COLO668 (cell line): ENCODE measurements around the gene CAMSAP2.
A peak's percentile ranks its signal among the peaks of the same experiment; 100 is the strongest.

Experiments used
- DNase-seq: peaks from one replicate; lab custom pipeline; 2025; ENCODE audit not compliant: unreplicated experiment; lab: John Stamatoyannopoulos, UW

Gene CAMSAP2

DNA sequence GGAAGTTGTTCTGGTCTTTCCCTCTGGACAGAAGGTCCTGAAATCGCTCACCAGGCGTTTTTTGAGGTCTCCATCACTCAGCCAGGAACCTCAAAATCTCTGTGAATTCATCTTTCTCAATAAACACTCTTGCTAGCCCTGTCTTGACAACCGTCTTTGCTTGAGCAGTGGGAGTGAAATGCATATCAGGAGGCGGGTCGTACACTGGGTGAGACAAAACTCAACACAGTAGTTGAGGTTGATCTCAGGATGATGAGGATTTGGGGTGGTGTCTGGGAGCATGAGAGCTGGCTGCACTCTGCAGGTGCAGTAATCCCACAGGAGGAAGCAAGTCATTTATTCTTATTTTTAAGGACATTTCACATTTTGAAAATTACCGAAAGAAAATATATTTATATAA lies 136.0 kb downstream of the CAMSAP2 start:
- no peak for DNase-seq

DNA sequence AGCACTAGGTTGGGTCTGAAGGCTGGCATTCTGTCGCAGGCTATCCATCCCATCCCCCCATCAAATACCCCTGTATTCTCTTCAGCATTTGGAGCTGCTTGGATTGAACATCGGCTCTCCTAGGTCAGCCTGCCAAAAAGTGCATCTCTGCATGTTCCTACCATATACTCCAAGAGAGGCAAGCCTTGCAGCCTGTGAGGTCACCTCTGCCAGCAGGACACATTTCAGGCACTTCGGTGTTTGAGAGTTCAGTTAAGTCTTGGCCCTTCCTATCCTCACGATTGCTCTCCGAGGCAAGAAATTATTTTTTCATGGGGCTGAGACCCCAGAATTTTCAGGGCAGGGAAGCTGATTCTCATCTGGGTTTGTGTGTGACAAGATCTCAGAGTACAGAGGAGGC lies 136.7 kb downstream of the CAMSAP2 start:
- no peak for DNase-seq

DNA sequence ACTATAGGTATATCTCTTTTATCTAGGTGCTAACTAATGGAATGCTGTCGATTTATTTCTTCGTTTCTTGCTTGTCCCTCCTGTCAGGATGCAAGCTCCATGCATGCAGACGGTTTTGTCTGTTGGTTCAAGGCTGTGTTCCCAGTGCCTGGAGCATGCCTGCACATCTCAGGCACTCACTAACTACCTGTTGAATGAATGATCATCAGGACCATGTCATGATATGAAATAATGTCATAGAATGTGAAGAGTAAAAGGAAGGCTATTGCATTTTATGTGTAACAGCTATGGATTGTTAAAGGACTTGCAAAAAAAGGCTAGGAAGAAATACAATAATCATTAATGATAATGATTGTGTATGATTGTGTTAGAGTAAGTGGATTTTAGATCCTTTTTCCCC lies 138.3 kb downstream of the CAMSAP2 start:
- DNase-seq: no peak

DNA sequence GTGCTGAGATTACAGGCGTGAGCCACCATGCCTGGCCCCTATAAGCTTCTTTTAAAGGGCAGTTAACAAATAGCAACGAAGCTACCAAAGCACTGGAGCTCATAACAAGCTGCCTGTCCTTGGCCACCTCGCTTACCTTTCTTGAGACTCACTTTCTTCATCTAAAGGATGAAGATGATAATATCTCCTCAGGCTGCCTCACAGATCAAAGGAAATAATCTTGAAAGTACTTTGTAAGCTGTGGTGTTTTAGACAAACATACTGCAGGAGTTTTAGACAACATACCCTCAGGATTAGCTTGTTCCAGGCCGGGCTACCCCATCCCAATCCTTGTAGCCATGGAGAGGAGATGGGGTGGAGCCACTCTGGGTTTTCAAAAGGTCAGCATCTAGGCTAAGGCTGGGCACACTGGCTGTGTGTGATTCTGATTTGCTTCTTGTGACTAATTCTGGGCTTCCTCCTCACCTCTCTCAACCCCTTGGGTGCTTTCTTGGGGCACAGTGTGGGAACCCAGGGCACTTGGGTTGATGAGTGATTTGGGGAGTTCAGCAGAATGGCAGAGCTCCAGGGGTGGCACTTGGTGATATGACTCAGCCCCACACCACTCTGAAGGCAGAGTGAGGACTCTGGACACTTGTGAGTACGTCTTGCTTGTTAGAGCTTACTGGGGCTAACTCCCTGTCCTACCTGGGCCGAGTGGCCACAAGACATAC lies 139.3 kb downstream of the CAMSAP2 start:
- DNase-seq: no peak

DNA sequence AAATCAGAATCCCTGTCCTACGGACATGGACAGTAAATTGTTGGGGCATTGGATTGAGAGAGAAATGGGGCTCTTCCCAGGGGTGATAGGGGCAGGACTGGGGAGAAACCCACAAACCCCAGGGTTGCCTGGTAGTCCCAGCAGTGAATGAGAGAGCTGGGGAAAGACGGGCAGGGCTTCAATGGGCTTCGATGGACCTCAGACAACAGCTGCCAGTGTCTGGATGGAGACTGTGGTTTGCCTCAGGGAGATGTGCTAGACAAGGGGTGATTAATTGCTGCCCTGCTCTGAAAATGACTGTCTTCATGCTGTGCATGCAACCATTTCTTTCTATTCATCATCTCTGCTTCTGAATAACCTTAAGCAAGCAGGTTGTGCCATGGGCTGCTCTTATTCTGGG lies 141.5 kb downstream of the CAMSAP2 start:
- no peak for DNase-seq

DNA sequence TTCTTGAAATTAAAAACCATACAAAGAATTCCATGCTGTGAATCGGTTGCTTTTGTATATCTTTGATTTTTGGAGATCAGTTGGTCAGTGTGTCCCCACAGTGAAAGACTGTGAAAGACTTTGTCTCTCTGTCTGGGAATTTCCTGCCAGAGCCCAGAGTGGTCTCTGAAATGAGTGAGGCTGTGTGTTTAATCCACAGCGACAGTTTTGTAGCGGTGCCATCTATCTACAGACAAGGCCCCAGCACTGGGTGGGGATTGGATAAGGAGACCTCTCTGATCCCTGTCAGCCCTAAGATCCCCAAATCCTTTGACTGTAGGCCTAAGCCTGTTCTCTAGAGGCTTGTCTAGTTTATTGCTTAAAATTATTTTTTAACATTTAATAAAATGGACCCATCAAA lies 144.4 kb downstream of the CAMSAP2 start:
- DNase-seq: no peak

DNA sequence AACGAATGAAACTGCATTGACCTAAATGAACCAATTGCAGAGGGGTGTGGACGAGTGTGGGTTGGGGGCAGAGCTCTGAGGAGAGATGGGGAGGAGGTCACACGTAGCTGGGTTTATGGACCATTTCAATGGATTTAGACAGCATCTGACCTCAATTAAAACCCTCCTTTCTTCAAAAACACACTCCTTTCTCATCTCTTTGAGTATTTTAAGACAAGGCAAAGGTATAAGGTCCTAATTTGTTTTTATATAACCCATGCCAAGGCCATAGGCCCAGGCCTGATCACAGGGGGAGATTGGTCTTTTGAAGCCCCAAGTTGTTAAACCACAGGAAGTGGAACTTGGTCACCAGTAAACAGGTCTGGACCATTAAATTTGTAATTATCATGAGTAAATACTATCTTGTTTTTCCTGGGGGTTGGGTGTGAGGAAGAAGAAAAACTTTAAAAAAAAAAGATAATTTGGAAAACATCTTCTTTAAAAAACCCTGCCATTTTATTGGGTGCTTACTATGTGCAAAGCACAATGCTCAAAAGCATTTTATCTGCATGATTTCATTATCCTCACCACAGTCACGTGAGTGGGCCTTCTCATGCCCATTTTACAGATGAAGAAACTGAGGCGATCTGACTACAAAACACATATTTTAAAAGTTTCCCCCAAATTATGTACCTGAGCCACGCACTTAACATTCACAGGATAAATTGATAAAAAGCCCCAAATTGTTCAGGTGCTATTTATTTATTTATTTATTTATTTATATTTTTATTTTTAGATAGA lies 147.1 kb downstream of the CAMSAP2 start:
- DNase-seq: no peak

DNA sequence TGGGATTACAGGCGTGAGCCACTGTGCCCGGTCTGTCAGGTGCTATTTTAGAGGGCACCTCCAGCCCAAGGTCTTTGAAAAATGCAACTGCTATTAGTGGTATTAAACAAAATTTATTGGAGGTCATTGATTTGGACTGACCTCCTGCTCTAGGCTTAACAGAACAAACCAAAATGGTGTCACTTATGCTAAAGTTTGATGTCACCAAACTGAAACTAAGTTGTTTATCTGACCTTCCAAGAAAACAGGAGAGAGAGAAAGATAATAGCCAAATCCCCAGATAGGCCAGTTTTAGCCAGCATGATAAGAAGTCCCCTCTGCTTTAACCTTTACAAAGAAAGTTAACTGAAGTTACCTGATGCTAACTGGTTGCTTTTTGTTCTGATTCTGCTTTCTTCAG lies 147.9 kb downstream of the CAMSAP2 start:
- no peak for DNase-seq

DNA sequence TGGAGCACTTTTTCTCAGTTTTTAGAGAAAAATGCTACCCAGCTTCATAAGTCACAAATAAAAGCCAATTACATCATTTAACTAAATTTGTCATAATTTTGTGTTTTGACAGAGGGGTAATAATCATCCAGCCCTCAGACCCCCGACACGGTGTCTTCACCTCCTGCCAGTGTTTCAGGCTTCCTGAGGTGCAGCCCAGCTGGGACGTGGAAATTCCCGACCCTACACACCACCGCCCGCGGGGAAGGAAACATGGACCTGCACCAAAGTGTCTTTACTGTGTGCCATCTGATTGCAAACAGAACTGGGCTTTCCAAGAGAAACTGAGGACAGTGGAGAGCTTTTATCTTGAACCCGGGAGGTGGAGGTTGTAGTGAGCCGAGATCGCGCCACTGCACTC lies 148.3 kb downstream of the CAMSAP2 start:
- no peak for DNase-seq

DNA sequence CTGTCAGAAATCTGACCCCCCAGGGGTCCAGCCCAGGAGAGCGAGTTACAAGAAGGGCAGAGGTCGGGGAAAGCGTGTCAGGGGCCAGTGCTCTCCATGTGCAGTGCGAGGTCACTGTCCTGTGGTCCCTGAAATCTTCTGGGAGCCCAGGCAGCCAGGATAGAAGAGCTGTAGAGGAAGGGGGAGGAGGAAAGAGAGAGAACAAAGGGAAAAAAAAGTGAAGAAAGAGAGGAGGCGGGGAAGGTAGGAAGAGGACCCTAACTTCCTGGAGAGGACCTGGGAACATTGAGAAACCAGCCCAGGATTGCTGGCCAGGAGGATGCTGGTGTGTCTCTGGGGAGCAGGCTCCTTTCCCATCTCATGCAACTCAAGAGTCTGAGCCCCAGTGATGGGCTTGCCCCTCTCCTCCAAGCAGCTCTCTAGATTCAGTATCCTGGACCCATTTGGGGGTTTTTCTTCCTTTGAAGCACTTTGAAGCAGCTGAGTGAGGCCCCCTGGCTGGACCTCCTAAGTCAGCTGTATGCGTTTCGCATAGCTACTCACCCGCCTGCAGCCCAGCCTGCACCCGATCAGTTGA lies 149.2 kb downstream of the CAMSAP2 start:
- no peak for DNase-seq

DNA sequence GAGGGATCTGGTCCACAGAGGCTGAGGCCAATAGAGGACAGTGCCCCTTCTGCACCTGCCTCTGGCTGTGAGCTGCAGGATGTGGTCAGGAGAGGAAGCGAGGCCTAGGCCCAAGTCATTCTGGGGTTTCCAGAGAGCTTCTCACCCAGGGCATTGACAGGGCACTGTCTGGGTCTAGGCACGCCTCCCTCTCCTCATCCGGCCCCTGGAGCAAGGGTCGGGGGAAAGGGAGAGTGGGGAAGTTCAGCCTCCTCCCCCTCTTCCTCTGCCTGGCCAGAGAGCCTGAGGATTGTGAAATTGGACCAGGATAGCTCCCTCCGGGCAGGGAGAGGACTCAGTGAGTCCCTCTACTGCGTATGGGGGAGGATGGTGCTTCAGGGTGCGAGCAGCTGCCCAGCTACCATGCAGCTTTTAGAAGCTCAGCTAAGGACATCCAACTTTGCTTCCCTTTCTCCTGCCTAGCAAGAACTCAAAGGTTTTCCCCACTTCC lies 149.7 kb downstream of the CAMSAP2 start:
- DNase-seq: no peak

DNA sequence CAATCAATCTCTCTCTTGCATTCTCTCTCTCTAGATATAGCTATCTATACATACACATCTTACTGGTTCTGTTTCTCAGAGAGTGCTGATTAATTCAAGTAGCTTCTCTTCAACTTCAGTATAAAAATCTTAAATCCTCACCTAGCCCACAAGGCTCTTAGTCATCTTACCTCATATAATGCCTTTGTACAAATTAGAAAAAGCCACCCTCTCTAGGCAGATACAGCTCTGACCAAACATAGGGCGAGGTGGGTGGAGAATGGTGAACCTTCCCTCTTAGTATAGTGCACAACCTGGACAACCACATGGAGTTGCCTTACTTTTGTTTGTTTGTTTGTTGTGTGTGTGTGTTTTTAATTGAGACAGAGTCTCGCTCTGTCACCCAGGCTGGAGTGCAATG lies 150.9 kb downstream of the CAMSAP2 start:
- DNase-seq: no peak

DNA sequence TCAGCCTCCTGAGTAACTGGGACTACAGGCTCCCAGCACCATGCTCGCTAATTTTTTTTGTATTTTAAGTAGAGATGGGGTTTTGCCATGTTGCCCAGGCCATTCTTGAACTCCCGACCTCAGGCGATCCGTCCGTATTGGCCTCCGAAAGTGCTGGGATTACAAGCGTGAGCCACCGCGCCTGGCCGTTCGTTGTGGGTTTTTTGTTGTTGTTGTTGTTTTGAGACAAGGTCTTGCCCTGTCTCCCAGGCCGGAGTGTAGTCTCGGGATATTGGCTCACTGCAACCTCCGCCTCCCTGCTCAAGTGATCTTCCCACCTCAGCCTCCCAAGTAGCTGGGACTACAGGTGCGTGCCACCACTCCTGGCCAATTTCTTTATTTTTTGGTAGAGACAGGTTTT lies 151.3 kb downstream of the CAMSAP2 start:
- no peak for DNase-seq

DNA sequence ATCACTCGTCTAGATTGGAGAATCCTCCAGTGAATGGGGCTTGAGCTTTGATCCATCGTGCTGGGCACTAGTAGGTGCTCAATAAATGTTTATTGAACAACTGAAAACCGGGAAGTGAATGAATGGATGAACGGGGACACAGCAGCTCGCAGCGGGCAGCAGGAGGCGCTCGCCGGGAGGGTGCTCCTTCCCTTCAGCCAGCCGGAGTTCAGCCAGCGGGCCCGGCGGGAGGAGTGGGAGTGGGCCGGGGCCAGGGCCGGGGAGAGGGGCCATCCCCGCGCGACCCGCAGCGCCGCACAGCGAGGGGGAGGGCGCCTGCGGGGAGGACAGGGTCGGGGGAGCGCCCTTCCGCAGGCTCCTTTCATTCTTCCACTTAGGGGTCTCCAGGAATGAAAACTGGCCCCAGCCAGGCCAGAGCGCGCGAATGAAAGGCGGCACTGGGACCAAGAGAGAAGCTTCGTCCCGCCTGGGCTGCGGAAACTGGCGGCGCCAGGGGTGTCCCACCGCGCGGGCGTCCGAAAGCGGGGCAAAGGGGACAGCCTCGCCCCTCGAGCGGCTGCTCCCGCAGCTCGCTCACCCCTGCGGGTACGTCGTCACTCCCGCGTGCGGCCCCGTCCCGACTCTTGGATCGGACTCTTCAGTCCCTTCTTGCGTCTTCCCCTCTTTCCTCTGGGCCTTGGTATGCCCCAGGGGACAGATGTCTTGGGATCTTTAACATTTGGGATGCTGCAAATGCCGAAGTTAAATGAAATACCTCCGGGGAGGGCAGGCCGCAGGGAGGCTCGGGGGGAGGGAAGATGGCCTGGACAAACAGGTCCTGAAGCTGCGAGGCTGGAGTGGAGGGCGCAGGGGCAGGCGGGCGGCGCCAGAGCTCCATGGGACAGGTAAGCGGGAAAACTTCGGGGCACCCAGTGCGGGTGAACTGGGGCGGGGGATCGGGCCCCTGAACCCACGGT lies 152.4 kb downstream of the CAMSAP2 start:
- peak; percentile 50 for DNase-seq

DNA sequence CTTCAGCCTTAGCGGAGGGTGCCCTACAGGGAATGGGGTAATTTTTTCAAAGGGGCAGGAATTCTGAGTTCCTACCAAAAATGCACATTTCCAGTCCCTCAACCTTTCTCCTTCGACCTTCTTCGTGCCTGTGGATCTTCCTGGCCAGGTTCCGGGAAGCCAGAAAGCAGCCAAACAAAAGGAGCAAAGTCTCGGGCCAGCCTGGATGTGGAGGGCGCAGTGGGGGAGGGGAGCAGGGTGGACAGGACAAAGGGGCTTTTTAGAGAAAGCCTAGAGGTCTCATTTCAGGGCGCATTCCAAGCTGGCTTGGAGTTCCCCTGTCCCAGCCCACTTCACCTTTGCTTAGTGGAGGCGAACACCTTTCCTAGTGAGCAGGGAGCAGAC lies 153.1 kb downstream of the CAMSAP2 start:
- no peak for DNase-seq

DNA sequence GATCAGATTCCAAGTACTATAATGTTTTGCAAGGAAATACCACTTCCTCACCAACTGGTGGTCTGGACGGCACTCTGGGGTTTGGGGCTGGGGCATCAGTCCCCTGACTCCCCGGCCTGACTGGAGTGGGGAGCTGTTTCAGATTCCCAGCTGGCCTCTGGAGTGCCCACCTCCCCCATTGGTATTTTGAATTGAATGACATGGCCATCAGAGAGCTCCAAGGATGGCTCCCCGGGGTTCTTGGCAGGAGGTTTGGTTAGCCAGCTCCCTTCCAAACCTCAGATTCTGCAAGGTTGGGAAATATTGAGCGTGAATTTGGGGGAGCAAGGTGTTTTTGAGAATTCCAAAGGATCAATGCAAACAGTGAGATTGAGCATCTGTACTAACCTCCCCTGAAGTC lies 153.9 kb downstream of the CAMSAP2 start:
- no peak for DNase-seq

DNA sequence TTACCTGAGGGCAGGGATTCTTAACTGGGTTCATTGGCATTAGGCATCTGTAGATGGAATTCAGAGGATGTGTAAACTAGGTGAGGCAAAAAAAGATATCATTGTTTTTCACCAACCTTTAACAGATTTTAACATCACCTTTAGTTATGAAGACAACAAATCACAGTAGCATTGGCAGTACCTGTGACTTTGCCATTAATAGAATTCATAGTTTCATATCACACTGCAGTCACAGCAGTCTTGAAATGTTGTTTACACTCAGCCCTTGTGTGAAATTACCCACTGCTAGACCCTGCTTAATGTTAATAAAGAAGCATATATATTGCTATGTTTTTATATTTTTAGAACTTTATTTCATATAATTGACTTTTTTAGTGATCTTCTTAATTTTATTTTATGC lies 154.3 kb downstream of the CAMSAP2 start:
- DNase-seq: no peak

DNA sequence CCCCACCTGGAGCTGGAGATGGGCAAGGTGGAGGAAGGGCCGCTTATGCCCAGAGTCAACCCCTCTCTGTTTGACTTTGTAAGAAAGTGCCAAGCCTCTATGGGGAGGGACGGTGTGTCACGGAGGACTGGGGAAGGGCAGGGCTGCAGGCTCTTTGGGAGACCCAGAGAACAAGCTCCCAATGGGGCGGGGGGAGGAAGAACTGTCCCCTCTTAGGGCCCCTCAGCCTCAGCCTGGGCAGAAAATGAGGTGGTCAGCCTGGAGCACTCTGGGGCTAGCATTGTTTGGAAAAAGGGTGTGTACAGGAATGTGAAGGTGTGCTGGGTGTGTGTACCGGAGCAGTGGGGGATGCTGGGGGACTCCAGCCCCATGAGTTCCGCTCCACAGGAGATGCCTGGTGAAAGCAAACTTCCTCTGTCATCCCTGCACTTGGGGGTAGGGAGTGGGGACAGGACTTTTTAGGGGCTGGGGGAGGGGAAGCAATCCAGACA lies 154.8 kb downstream of the CAMSAP2 start:
- no peak for DNase-seq

DNA sequence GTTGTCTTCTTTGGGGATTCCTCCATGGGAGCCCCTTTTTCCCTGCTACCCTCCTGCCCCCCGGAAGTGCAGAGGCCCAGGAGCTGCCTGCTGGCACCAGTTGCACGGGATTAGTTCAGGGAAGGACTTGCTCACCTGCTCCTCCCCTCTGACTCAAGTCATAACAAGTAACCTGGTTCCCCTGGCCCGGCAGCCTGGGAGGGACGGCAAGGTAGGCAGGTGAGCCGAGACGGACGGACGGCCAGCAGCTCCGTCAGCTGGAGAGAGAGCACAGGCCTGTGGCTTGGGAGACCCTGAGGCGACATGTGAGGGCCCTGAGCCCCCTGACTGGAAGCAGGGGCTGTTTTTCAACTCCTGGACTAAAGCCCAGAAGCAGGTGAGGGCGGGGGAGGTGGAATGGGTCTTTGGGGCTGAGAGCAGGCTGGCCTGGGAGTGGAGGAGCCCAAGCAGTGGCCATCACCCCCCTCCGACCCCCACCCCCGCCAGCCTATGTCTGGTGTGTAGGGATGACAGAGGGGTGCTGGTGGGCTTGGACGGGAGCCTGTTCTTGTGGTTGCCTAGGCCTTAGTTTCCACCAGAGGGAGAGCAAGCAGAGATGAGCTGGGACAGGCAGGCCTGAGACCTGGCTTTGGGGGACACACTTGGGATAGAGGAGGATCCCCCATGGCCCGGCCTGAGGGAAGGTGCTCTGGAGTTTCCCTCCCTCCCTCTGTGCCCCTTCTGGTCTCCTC lies 156.2 kb downstream of the CAMSAP2 start, which contains the start of gene INAVA:
Gene INAVA (plus strand): TSS at position 189 of the 731 bp plus-strand sequence. CDS start 3,501 bp downstream, outside the sequence.
- DNase-seq: no peak

DNA sequence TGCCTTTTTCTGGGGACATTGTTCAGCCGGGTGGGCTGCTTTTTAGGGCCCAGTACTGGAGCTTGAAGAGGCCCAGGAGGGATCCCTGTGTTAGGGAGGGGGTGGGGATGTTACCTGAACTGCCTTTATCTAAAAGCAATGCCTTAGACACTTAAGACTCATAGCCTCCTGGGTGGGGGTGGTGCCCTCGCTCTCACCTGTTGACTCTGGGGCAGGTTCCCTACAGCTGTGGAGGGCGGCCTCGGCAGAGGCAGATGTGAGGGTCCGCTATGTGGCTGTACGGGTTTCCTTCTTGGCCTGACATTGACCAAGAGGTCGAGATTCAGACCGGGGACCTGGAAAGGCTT lies 156.7 kb downstream of the CAMSAP2 start:
- DNase-seq: no peak
